Tongue (tissue), 2 donors: ENCODE measurements around the gene PRKD2. TPM values are rescaled to one million over a fixed set of nuclear protein-coding genes. Genes with fewer than 3 reads are reported as not detected.
"Not testable (repeated sequence)": the region's sequence is repeated elsewhere in the genome, so short reads cannot be mapped to it uniquely, and the experiment has no call there.

ENCODE experiments used
- DNase-seq: peaks from one replicate; pipeline ENCODE4 v3.0.0-alpha.2; 2015
- total RNA-seq: library from RNA; depleted of rRNA; stranded (reverse); fragments of >200 nt; gene quantifications from one replicate; pipeline ENCODE4 v1.2.3, GENCODE V29; 2014

Gene PRKD2
- total RNA-seq, 1 donor from 2014 or later, result 26.1 TPM

DNA sequence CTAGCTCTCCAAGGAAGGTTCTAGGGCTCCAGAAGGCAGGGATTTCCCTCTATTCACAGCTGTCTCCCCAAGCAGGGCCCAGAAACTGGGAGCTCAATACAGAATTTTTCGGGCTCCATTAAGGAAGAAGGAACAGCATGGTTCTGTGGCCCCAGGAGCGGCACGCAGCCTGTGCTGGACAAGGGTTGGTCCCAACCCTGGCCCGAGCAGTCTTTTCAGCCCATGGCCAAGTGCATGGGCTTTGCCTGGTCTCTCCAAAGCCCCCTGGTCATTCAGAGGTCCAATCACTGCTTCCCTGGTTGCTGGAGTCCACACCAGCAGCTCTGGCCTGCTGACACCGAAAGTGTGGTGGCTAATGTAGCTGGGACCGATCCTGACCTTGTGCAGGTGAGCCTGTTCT, 6.6 kb upstream of the PRKD2 start:
- no peak for DNase-seq

DNA sequence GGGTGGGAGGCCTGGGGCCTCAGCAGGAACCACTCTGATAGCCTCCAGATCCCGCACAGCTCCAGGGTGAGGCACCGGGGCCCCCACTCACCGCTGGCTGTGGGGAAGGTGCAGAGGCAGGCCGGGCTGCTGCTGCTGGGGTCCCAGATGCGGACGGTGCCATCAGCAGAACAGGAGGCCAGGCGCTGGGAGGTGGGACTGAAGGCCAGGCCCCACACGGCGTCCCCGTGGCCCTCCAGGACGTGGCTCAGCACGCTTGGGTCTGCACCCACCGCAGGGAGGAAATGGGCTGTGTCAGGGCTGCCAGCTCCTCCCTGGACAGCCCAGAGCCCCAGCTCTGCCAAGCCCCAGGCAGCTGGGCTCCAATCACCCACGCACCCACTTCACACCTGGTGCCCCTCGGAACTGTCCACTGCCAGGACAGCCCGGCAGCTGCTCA, 6.1 kb upstream of the PRKD2 start:
- no peak for DNase-seq

GRCh38 chr19:46722421-46723022, 5.6 kb upstream of the PRKD2 start:
- no peak for DNase-seq

GRCh38 chr19:46722004-46722380, 5.1 kb upstream of the PRKD2 start:
- DNase-seq, result no peak

GRCh38 chr19:46721269-46722003, 4.5 kb upstream of the PRKD2 start:
- no peak for DNase-seq

GRCh38 chr19:46720503-46721239, 3.8 kb upstream of the PRKD2 start:
- DNase-seq, result no peak

DNA sequence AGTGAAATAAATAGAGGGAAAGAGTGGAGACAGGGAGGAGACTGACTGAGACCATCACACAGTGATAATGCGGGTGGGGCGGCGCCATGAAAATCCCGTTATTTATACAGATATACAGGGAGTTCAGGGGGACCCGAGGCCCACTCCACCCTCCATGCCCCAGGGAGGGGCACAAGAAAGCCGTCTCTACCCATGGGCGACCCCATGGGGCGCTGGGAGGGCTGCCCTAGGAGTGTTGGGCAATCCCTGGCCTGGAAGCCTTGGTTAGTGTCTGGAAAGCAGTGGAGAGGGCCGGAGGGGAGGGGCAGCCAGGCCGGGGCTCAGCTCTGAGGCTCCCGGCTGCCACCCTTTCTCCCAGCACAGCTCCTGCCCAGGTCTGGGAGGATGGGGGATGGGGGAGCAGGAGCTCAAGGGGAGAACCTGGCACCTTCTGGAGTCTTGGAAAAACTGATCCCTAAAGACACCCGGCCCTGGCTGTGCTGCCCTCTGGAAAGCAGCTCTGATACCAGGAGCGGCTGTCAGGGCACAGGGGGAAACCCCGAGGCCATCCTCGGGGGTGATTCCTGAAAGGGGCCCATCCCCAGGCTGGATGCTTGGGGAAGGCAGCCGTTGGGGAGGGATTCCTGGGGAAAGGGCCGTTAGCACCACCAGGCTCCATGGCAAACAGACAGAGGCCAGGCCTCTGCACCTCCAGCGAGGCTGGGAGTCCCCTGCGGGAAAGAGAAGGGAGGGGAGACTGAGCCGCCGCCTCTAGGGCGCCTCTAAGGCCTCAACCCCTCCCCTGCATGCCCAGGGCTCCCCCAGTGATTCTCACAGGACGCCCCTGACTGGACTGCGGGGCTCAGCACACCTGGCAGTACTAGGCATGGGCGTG, 3.0 kb upstream of the PRKD2 start:
- no peak for DNase-seq

- DNase-seq, result no peak
Measured at GRCh38 chr19:46718934-46719622, 2.2 kb upstream of the PRKD2 start.

- peak; percentile 23 for DNase-seq
Measured at GRCh38 chr19:46718157-46718933, 1.4 kb upstream of the PRKD2 start.

- no peak for DNase-seq
Measured at GRCh38 chr19:46717716-46718143, 816 bp upstream of the PRKD2 start.

DNA sequence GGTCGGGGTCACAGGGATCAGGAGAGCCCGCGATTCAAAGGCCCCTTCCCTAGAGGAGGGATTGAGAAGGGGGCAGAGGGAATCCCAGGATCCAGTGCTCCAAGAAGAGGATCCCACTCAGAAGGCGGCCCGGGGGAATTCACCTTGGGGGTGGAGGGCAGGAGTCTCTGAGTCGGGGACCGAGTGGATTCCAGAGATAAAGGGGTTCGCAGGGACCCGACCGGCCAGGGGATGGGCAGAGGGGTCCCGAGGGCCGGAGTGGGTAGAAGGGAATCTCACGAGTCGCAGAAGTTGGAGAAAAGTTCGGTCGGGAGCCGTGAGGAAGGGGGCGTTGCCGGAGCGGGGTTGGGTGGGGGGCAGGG, 261 bp downstream of the PRKD2 start:
- no peak for DNase-seq

- DNase-seq, result peak; percentile 38
Measured at GRCh38 chr19:46715975-46716671, 791 bp downstream of the PRKD2 start.

DNA sequence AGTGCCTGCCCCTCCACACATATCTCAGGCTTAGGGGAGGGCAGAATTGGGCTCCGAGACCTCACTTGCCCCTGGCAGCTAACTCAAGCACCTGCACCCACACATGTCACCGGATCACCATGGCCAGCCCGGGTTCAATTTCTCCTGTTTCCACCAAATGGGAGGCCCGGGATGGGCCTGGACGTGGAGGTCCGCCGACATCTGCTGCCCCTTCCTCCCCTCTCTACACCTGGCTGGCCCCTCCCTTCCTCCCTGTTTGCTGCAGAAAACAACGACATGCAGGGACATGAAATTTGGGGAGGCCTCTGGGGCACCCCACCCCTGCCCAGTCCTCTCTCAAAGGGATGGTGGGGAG, 1.3 kb downstream of the PRKD2 start:
- no peak for DNase-seq

DNA sequence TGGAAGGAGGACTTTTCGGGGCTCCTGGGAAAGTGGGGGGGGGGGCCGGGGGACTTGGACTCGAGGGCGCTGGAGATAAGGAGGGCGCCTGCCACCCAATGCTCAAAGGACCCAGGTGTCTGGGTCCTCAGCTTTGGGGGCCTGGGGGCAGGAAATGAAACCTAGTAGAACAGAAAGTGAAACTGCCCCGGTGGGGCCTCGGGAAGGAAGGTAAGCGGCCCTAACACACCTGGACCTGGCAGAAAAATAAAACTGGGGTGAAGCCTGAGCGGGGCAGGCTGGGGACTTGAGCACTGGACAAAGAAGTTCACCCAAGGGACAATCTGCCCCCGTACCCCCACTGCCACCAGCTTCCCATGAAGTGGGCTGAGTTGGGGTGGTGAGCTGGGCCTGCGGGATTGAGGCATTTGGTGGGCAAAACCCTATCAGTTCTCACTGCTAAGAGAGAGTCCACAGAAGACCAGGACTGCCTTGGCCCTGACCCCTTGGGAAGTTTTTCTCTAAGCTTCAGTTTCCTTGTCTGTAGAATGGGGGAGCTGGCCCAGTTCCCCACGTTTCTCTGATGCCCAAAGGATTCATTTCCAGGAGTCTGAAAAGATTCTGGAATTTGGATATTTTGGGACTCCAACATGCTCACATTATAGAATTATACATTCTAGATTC, 2.3 kb downstream of the PRKD2 start:
- DNase-seq, result no peak

- DNase-seq, result peak; percentile 94
Measured at GRCh38 chr19:46713781-46714443, 3.0 kb downstream of the PRKD2 start.

DNA sequence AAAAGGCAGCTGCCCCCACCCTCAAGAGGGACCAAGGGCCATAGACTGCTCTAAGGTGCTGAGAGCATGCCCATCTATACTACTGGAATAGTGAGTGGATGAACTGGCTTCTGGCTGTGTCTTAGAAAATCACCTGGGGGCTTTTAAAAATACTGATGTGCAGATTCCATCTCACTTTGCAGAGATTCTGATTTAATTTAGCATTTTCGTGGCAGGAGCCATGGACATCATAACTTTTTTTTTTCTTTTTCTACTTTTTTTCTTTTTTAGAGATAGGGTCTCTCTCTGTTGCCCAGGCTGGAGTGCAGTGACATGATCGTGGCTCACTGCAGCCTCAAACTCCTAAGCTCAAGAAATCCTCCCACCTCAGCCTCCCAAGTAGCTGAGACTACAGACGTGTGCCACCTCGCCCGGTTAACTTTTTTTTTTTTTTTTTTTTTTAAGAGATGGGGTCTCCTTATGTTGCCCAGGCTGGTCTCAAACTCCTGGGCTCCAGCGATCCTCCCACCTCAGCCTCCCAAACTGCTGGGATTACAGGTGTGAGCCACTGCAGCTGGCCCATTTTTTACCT, 4.1 kb downstream of the PRKD2 start:
- not testable (repeated sequence) for DNase-seq

- DNase-seq, result no peak
Measured at GRCh38 chr19:46710687-46711086, 6.2 kb downstream of the PRKD2 start.

- peak; percentile 70 for DNase-seq
Measured at GRCh38 chr19:46704379-46705076, 12.4 kb downstream of the PRKD2 start.
